ENCODE measurements around the gene VSIG10L. TPM values are rescaled to one million over a fixed set of nuclear protein-coding genes. Genes with fewer than 3 reads are reported as not detected.

Gene VSIG10L
- polyA plus RNA-seq, 1 donor = 1.00 TPM

DNA sequence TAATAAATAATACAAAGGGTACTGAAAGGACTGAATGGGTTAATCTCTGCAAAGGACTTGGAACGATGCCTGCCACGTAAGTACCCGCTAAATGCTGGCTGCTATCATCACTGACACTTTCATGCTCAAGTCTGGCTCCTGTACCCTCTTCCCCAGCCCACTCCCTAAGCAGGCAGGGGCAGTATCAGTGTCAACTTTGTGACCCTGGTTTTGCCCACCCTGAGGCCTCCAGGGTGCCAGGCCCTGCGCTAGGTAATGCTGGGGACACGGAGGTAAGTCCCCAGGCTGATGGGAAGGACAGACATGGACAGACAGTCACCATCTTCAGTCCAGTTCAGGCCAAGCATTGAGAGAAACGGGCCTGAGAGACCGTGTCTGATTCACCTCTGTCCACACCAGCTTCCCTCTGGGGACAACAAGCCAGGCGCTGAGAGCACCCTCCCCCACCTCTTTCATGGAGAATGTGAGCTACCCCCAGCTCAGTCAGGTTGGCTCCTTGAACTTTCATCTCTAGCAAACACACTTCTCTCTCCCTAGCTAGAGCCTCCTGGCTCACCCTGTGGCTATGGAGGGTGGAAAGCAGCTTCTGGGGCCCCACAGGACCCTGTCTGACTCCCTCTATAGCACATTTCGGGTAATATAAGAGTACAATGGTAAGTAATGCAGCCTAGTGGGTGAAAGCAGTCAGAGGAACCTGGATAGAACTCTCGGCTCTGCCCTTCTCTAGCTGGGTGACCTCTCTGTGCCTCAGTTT is 23.4 kb upstream of the VSIG10L start:
- DNase-seq (ENCODE audit: low read depth) = no peak

DNA sequence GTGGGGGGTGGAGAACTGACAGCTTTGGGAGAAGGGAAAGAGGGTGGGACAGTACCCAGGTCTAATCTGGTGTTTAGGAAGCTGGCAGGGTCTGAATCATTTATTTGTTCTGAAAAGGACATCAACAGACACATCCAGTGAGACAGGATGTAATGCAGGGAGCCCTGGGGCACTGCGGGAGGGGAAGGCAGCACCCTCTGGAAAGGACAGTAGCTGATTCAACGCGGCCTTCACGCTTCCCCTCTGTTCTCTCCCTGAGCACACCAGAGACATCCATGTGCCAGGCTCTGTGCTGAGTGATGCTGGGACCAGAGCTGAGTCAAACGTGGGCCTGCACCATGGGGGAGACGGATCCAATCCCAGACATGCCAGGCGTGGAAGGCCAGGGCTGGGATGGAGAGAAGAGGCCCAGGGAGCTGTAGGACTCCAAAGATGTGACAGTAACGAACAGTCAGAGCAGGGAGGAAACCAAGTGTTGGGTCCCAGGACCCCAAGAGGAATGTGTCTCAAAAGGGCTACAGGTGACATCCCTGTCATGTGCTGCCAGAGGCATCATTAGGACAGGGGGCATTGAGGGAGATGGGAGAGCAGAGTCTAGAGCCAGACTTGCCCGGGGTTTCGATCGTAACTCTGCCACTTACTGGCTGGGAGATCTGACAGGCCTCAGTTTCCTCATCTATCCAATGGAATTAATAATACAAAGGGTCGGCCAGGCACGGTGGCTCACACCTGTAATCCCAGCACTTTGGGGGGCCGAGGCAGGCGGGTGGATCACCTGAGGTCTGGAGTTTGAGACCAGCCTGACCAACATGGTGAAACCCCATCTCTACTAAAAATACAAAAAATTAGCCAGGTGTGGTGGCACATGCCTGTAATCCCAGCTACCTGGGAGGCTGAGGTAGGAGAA is 22.5 kb upstream of the VSIG10L start:
- no peak for DNase-seq (ENCODE audit: low read depth)

DNA sequence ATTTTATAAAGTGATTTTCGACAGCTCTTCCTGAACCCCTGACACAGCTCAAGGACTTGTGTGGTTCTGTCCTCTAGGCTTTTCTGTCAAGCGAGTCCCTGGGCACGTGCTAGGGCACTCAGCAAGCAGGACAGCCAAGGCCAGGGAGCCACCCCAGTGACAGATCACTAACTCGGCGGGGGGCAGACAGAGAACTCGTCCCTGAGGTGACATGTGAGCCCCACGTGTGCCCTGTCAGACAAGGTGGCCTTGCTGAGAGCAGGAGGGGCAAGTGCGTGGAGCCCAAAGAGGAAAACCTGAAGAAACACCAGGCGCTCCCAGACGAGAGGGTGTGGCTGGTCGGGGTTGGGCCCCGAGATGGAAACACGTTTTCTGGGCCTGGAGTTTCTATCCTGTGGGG is 19.3 kb upstream of the VSIG10L start:
- no peak for DNase-seq (ENCODE audit: low read depth)

DNA sequence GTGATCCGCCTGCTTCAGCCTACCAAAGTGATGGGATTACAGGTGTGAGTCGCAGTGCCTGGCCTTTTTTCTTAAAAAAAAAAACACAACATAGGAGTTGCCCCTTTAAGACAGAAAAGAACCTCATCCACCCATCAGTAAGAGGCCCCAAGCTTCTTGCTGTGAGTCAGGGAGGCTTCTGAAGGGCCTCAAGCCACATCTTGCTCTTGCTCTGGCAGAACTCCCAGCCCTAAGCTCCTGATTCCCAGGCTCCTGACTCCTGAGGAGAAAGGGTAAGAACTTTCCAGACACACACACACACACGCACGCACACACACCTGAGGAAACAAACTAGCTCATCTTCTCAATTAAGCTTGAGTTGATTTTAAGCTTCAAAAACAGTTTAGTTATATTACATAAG is 17.4 kb upstream of the VSIG10L start:
- DNase-seq (ENCODE audit: low read depth) = no peak

DNA sequence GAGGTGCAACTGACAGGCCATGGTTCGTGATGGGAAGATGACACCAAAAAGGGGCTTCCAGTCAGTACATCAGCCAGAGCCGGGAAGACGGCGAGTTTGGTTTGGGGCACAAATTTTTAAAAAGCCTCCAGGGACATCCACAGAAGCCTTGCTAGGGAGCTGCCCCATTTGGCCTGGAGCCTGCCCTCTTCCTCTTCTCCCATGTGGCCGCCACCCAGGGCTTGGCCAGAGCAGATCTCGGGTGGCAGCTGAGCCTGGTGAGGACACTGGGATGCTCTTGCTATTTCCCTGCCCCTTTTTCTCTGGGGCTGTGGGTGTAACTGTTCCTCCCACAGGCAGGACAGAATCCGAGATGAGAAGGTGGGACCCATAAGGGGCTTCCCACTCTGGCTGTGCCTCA is 16.0 kb upstream of the VSIG10L start:
- DNase-seq (ENCODE audit: low read depth) = no peak

DNA sequence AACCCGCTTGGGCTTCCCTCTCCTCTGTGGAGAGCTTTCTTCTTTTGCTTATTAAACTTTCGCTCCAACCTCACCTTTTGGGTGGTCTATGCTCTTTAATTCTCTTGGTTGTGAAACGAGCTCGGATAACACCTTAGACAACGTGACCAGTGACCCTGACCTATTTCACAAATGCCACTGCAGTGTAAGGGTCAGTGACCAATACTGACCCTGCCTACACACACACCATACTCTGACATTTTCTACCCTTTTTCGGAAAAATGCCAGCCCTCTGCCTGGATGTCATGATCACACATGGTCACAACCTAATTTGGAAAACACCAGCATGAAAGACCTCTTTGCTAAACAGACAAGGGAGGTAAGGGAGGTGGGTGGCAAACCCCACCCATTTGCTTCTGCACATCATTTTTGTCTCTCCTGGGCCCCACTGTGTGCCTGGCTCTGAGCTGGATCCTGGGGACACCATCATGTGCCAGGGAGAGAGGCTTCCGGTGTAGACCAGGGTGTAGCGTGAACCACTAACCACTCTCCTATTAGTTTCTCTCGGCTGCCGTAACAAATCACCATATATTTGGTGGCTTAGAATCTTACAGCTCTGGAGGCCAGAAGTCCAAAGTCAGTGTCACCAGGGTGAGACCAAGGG is 14.3 kb upstream of the VSIG10L start:
- DNase-seq (ENCODE audit: low read depth) = no peak

DNA sequence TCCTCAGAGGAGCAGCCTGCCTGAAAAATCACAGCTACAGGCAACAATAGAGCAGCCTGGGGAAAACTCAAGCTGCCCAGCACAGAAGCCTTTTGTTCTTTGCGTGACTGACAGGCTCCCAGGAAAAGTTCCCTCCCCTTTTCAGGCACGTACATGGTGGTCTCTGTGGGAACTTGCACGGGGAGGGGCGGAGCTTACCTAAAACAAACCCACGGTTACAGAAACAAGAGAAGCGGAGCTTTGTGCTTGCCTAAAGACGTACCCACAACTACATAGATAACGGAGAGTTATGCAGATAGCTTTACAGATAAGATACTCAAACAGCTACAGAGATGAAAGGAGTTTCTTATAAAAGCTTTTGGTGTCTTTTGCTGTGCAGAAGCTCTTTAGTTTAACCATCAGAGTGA is 12.8 kb upstream of the VSIG10L start:
- DNase-seq (ENCODE audit: low read depth) = no peak

DNA sequence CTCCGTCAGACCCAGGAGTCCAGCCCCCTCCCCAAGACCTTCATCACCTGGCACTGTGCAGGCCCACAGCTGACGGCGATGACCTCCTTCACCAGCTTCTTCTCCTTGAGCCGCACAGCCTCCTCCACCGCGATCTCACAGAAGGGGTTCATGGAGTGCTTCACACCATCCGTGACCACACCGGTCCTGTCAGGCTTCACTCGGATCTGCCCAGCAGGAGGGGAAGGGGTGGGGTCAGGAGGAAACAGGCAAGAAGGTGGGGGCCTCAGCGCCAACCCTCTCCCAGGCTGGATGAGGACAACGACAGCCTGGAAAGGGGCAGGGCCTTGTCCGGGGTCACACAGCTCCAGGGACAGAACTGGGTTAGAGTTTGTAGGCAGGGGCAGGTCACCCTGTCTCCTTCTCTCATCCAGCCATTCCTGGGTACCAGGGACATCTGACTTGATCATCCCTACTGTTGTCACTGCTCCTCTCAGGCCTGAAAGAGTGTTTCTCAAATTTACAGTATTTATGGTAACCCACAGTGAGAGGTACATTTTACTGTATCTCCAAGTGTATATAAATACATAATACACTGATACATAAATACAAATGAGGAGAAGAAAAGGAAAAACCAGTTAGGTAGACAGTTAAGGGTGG is 12.3 kb upstream of the VSIG10L start:
- no peak for DNase-seq (ENCODE audit: low read depth)

DNA sequence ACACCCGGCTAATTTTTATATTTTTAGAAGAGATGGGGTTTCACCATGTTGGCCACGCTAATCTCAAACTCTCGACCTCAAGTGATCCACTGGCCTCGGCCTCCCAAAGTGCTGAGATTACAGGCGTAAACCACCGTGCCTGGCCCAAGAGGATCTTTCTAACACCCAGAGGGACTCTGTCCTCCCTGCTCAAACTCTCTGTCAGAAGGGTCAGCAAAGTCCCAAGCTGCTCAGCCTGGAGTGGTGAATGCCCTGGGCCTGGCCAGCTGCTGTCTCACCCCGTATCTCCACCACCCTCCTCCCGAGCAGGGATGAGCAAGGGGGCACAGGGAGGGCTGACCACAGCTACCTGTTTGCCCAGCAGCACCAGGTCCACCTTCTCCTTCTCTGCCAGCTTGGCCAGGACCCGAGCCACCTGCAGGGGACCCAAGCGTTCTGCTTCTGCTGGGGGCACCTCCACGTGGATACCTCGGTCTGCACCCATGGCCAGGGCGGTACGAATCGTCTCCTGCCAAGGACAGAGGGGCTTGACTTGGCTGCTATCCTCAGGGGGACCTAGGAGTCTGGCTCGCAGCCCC is 10.9 kb upstream of the VSIG10L start:
- DNase-seq (ENCODE audit: low read depth) = no peak

DNA sequence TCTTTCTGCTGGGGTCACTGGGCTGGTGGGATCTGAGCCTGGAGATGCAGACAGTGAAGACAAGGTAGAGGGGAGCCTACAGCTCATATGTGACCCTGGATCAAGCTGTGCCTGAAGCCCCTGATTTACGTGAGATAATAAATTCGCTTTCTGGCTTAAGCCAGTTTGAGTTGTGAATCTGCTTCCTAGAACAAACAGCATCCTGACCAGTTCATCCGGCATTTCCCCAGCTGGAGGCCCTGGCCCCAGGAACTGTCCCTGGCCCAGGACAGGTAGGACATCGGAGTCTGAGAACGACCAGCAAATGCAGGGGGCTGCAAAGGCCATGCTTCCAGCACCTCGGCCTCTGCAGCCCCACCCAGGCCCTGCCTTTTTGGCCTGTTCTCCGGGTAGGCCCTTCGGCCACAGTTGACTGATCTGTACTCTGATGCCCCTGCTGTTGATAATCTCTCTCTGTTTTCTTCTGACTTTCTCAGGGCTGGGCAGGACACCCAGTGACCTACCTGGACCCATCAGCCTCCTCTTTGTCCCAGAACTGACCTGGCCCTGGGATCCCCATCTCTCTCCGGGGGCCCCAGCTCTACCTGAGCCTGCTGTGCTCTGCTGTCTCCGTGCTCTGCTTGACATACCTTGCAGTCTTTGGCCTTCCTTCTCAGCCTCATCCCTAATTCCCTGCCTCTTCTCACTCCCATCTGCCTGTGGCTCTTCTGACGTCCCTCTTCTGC is 9.5 kb upstream of the VSIG10L start:
- no peak for DNase-seq (ENCODE audit: low read depth)

DNA sequence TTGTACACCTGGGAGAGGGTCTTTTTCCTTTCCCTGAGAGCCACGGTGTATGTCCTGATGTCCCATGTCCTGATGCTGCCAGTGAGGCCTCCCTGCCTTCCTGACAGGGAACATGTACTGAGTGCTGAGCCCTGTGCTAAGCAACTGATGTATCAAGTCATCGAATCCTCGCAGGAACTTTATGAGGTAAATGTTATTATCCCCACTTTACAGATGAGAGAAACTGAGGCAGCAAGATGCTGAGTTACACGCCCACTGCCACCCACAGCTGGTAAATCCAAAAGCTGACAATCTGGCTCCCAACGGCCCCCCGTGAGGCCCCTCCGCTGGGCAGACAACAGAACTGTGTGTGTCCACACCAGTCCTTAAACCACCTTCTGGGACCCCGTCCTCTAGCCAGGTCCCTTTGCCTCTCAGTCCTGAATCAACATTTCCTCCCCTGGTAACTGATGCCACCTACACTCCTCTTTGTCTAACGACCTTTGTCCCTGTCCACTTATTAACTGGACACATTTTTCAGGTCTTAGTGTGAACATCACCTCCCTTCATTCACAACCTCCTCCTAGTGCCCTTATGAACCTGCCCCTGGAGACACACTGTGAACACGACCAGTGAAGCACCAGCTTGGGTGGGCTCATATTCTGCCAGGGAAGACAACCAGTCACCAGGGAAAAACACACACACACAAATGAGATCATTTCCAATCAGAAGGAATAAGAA is 5.4 kb upstream of the VSIG10L start:
- DNase-seq (ENCODE audit: low read depth) = no peak

DNA sequence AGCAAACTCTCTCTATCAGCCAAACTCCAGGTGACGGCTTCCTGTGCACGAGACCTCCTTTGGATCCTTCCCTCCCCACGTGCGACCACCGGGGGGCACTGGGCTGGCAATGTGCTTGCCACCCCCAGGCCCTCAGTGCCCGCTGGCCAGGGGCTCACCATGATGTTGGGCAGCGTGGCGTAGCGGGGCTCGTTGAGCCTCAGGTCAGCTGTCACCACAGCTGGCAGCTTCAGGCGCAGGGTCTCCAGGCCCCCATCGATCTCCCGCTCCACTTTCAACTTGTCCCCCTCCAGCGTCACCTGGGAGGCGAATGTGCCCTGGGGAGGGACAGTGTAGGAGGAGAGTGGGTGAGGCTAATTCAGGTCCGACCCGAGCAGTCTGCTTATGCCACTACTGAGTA is 4.8 kb upstream of the VSIG10L start:
- no peak for DNase-seq (ENCODE audit: low read depth)

DNA sequence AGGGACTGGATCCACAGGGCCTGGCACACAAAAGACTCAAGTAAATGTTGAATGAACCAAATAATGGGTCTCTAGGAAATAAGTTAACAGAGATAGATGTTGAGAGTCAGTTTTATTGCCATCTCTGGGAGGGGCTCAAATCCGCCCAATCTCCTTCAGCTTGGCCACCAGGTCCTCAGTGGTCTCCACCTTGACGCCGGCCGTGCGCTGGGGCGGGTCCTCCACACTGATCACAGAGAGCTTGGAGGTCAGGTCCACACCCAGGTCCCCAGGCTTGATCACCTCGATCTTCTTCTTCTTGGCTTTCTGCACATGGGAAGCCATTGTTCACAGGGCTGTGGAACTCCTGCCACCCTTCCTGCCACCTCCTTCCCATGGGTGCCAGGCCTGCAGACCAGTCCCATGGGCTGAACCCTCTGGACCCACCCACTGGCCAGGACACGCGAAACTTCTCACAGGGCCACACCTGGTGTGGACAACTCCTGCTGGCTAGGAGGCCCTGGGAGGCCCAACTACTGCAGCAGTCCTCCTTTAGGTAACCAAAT is 3.2 kb upstream of the VSIG10L start:
- DNase-seq (ENCODE audit: low read depth) = no peak

DNA sequence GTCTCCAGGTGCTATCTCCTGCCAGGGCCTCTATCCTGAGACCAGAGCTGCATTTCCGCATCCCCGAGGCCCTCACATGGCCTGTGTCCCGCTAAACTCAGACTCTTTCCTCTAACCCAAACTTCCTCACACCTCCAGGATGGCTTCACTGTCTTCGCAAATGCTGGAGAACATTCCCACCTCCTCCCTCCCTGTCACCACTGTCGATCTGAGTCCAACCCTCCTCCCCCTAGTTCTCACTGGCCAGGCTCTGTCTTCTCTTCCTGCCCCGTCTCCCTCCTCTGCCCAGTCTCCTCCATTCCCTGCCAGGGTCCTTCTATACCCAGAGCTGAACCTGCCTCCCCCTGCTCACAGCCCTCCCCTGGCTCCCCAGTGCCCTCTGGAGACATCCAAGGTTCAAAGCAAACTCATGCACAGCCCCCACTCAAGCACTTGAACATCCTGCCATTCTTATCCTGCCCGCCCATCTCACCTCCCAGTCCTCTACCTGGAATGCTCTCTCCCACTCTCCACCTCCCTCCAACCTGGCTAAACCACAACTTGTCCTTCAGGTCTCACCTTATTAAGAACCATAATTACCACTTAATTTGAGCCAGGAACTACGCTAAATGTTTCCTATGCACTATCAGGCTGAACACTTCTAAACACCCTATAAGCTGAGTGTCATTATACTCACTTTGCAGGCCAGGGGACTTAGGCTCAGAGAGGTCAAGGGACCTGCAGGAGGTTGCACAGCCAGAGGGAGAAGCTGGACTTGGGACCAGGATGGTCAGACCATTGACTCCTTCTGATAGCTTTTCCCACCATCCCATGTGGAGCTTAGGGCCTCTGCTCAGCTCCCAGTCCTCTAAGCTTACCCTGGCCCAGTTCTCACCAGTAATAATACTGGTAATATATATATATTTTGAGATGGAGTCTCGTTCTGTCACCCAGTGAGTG is 961 bp upstream of the VSIG10L start:
- DNase-seq (ENCODE audit: low read depth) = no peak

DNA sequence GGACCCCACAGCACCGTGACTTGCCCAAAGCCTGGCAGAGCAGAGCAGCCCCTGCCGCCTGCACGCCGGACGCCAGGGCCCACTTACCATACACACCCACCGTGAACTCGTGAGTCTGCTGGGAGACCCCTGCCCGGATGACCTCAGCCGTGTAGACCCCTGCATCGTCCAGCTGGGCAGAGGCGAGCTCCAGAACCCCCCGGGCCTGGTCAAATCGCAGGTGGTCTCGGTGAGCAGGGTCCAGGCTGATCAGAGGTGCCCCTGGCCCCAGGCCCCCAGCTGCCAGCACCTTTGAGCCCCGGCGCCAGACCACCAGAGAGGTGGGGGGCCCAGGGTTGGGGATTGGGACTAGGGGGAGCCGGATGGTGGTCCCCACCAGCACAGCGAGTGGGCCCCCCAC is 873 bp downstream of the VSIG10L start:
- DNase-seq (ENCODE audit: low read depth) = no peak

DNA sequence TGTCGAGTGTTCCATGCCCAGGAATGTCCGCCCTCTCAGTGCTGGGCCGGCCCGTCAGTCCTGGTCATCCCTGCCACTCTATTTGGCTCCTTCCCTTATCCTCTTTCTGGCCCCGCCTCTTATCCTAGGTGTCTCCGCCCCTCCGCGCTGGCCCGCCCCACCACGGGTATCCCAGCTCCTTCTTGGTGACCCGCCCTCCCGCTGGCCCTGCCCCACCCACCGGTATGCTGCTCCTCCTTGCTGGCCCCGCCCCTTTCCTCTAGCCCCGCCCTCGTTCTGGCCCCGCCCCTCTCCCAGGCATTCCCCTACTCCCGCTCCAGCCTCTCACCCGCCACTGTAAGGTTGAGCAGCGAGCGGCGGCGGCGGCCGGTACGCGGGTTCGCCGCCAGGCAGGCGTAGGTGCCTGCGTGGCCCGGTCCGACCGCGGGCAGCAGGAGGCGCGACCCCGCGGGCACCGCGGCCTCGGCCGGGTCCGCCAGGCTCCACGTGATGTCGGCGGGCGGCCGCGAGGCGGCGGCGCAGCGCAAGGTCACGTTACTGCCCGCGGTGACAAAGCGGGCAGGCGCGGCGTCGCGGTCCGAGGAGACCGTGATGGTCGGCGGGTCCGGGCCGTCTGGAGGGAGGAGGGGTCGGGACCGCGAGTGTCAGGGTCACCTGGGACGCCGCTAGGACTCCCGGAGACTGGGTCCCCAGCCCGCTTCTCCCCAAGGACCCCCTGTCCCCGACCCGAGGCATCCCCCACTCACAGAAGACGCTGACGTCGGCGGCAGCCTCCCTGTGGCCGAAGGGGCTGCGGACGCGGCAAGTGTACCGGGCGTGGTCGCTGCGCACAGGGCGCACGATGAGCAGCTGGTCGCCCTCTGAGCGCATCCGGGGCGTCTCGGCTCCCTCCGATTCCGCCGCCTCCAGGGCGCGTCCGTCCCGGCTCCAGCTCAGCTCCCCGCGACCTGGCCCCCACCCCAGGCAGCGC is 2.0 kb downstream of the VSIG10L start:
- no peak for DNase-seq (ENCODE audit: low read depth)

DNA sequence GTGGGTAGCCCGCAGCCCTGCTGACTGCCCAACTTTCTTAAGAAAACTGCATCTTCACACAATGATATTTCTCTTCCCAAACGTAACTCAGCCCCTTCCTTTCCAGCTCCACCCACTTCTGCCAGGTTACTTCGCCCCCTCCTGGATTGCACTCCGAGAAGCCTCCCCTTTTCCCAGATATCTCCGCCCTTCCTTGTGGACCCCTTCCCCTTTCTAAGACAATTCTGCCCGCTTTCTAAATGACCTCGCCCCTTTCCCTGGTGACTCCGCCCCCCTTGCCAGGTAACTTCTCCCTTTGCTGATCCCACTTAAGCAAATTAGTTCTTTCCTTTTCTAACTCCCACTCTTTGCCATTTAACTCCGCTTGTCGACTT is 2.6 kb downstream of the VSIG10L start:
- DNase-seq (ENCODE audit: low read depth) = no peak
